Heart right ventricle (tissue), 16 donors: ENCODE results near the gene PDE4D. TPM values are rescaled to one million over a fixed set of nuclear protein-coding genes. Genes with fewer than 3 reads are reported as not detected.

Experiments used
- ATAC-seq, 8 donors: fragments of 200-7000 bp; cut with Tn5 transposase; one replicate each; pipeline ENCODE4 v1.9.1; 2020; ENCODE audit warnings: mild to moderate bottlenecking in 8 of 8, moderate library complexity in 8 of 8, moderate number of reproducible peaks in 1 of 8
- DNase-seq, 2 donors: peaks; one replicate each; pipeline ENCODE4 v3.0.0-alpha.2; 2020
- H3K27ac ChIP-seq, 10 donors: fragments of 200-600 bp; sonication (generic) in 2 of 10; one replicate each; pipeline versions ENCODE4 v1.5.0 to v1.8.0; 2020 to 2022; ENCODE audit warnings: mild to moderate bottlenecking in 3 of 10
- H3K27me3 ChIP-seq, 7 donors: fragments of 200-600 bp; one replicate each; pipeline ENCODE4 v1.8.0; 2021 to 2022; ENCODE audit warnings: mild to moderate bottlenecking in 2 of 7
- H3K36me3 ChIP-seq, 9 donors: fragments of 200-600 bp; sonication (generic) in 1 of 9; one replicate each; pipeline versions ENCODE4 v1.5.0 to v1.8.0; 2020 to 2022; ENCODE audit warnings: mild to moderate bottlenecking in 2 of 9
- H3K4me1 ChIP-seq, 9 donors: fragments of 200-600 bp; sonication (generic) in 1 of 9; one replicate each; pipeline versions ENCODE4 v1.5.0 to v1.8.0; 2020 to 2022; ENCODE audit warnings: mild to moderate bottlenecking in 4 of 9
- H3K4me3 ChIP-seq, 10 donors: fragments of 200-600 bp; sonication (generic) in 2 of 10; one replicate each; pipeline versions ENCODE4 v1.5.0 to v1.8.0; 2020 to 2022; ENCODE audit warnings: mild to moderate bottlenecking in 7 of 10, moderate library complexity in 2 of 10
- H3K9me3 ChIP-seq, 11 donors: fragments of 200-600 bp in 10 of 11; sonication (generic) in 2 of 11; one replicate each; pipeline versions ENCODE4 v1.5.0 to v1.8.0; 2013 to 2022; ENCODE audit warnings: mild to moderate bottlenecking in 2 of 11, control low read depth in 1 of 11, moderate library complexity in 1 of 11
- WGBS, 2 donors: extraction: QIAGEN DNeasy Blood & Tissue Kit; methylation state at CpG; one replicate each; pipeline ENCODE4 v1.1.7; 2013; ENCODE audit warnings: inconsistent platforms in 1 of 2; 5-methylcytosine and 5-hydroxymethylcytosine counted together
- intact Hi-C, 10 donors: fragments of 100-400 bp; cut with DNase I; formaldehyde crosslinking; loops; one replicate each; pipeline versions ENCODE4 v1.11.1 to v1.14.2; 2022
- polyA plus RNA-seq, 2 donors: library from polyadenylated mRNA; stranded (reverse); fragments of 200-250 nt; gene quantifications; one replicate each; pipeline ENCODE4 v1.2.3, GENCODE V29; 2013
- total RNA-seq, 10 donors: library from RNA; stranded (reverse); fragmentation: NEBNext Ultra II Directional in 3 of 10; extraction: Animal tissue kit (Norgen Biotek cat#: 25700) in 3 of 10; gene quantifications; one replicate each; pipeline versions ENCODE4 v1.2.1 to v1.2.4, GENCODE V29; 2021 to 2023
- TF ChIP-seq, protein P1 (sequence below), 9 donors: fragments of 200-600 bp; sonication (generic) in 2 of 9; IDR thresholded peaks; one replicate each; pipeline versions ENCODE4 v1.5.0 to v1.8.0; 2021 to 2022; ENCODE audit warnings: antibody characterized with exemption in 9 of 9, mild to moderate bottlenecking in 5 of 9, moderate library complexity in 1 of 9
- donor health status: Arrhythmogenic right ventricular cardiomyopathy.
- donor health status: ischemic (EF 13 %, LVEDD 7.1; RV severe dilation, severe dysfunction).
- donor health status: healthy with polysubstance abuse.
- donor health status: DM: no; HTN: yes; CAD: no.
- donor health status: DM: no; HTN: no; CAD: no.
- donor health status: ischemic (EF 25% LVEDD 6.9; RV normal size, moderate dysfunction).
- donor health status: ischemic (EF 25% LVEDD 5.7; RV mildly dilated, moderate dysfunction).
- donor health status: healthy.
- donor health status: DM: yes; HTN: yes; CAD: no.
- donor health status: Ischemic cardiomyopathy.
- donor health status: ischemic (EF 35%, LVEDD 5.7; RV mildly dilated, moderate dysfunction).
- donor health status: nonischemic (EF 11% LVEDD 7.7; RV severe dilation, severe dysfunction).
- donor health status: DM: yes; HTN: yes; CAD: no.
- donor health status: PGD.
- donor health status: ischemic (EF 29% LVEDD 5.4; RV normal size, mild dysfunction).
- donor health status: nonischemic (EF 23%, LVEDD 6.1; RV moderate dilation, normal function).

Gene PDE4D
- total and polyA plus RNA-seq, 12 donors: 5.8 to 83.2 (median 39.5) TPM

DNA sequence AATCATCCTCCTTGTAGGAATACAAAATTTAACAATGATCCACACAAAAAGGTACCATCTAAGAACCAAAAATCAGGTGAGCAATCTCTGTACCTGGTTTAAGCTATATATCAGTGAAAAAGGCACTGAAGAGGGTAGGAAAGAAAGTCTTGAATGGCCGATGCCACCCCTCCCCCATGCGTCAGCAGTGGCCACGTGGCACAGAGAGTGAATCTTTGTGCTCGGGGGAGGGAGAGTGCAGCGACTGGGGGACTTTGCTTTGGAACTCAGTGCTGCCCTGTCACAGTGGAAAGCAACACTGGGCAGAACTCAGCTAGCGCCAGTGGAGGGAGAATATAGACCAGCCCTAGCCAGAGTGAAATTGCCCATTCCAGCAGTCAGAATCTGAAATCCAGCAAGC, 28.3 kb upstream of the PDE4D start:
- ATAC-seq: no peak
- intact Hi-C loops: loop anchor here in 1 of 10 donors (10.0 kb wide), 1 partner anchor 107 kb away; no protein-coding TSS in a partner anchor

DNA sequence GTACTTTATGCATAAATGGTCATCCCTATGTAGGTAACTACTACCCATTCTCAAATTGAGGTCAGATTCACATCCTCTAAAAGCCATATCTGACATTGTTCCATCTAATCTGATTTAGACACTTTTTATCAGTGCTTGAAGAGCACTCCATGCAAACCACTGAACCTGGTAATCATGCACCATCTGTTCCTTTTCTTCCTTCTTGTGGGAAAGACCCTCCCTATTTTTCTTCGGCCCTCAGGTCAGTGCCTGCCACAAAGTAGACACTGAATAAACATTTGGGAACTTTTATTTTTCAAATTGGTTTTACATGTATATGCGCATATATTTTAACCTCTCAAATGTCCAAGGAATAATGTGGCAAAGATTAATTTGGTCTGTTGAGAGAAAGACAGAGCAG, 26.0 kb upstream of the PDE4D start:
- ATAC-seq (no peak), DNase-seq (no peak)
- no peak overlapping the region for H3K27ac ChIP-seq
- H3K27me3 ChIP-seq: peaks cover 0 to 4% (median 0%) of the 10 kb centered on the region in 7 donors
- TF ChIP-seq, protein P1, sequence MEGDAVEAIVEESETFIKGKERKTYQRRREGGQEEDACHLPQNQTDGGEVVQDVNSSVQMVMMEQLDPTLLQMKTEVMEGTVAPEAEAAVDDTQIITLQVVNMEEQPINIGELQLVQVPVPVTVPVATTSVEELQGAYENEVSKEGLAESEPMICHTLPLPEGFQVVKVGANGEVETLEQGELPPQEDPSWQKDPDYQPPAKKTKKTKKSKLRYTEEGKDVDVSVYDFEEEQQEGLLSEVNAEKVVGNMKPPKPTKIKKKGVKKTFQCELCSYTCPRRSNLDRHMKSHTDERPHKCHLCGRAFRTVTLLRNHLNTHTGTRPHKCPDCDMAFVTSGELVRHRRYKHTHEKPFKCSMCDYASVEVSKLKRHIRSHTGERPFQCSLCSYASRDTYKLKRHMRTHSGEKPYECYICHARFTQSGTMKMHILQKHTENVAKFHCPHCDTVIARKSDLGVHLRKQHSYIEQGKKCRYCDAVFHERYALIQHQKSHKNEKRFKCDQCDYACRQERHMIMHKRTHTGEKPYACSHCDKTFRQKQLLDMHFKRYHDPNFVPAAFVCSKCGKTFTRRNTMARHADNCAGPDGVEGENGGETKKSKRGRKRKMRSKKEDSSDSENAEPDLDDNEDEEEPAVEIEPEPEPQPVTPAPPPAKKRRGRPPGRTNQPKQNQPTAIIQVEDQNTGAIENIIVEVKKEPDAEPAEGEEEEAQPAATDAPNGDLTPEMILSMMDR (IDR thresholded peaks at IDR 0.05): no peak
- intact Hi-C loops: no loop called here
- no peaks in the 10 kb centered on the region for H3K4me1 ChIP-seq
- no peaks in the 10 kb centered on the region for H3K36me3 ChIP-seq
- no peak overlapping the region for H3K4me3 ChIP-seq
- no peaks in the 10 kb centered on the region for H3K9me3 ChIP-seq
- WGBS, 2 donors: 80 to 87% methylated on average over 2 of the region's 2 CpGs

More for the DNA sequence above, 28.3 kb upstream of the PDE4D start:
- Histone ChIP-seq H3K27ac (no peak overlapping the region), H3K36me3 (no peaks in the 10 kb centered on the region), H3K27me3 (peaks cover 0 to 4% (median 0%) of the 10 kb centered on the region in 7 donors), H3K9me3 (no peaks in the 10 kb centered on the region), H3K4me1 (no peaks in the 10 kb centered on the region), H3K4me3 (no peak overlapping the region)
- TF ChIP-seq, protein P1 (IDR thresholded peaks at IDR 0.05): no peak
- no peak for DNase-seq
- WGBS, 2 donors: 70 to 73% methylated on average over 6 of the region's 6 CpGs

GRCh38 chr5:59917121-59917520, 23.6 kb upstream of the PDE4D start:
- no peak for ATAC-seq
- Histone ChIP-seq H3K4me1 (no peaks in the 10 kb centered on the region), H3K27me3 (no peaks in the 10 kb centered on the region), H3K36me3 (no peaks in the 10 kb centered on the region), H3K27ac (no peak overlapping the region), H3K9me3 (no peaks in the 10 kb centered on the region), H3K4me3 (no peak overlapping the region)
- no peak for DNase-seq
- intact Hi-C loops: no loop called here
- WGBS, 2 donors: 77 to 83% methylated on average over 2 of the region's 2 CpGs
- TF ChIP-seq, protein P1 (IDR thresholded peaks at IDR 0.05): no peak

DNA sequence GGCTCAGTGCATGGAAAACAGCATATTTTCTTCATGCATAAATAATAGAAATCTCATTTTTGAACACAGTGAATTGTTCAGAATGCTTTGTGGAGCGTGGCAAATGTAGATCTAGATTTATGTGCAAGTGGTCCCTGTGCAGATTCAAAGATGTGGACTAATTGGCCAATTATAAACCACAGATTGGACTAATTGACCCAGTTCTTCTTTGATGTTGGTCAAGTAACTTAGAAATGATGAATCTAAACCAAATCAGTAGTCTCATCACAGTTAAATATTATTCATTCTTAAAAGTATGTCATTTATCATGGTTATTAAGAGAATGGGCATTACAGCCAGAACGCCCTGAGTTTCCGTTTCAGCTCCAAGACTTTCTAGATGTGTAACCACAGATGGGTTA, 11.7 kb upstream of the PDE4D start:
- 77 to 79% methylated on average over 3 of the region's 3 CpGs for WGBS, 2 donors
- ATAC-seq: no peak
- no peak overlapping the region for H3K4me3 ChIP-seq
- no peaks in the 10 kb centered on the region for H3K9me3 ChIP-seq
- no peaks in the 10 kb centered on the region for H3K36me3 ChIP-seq
- H3K27ac ChIP-seq: no peak overlapping the region
- DNase-seq: no peak
- intact Hi-C loops: no loop called here
- H3K27me3 ChIP-seq: no peaks in the 10 kb centered on the region
- TF ChIP-seq, protein P1 (IDR thresholded peaks at IDR 0.05): no peak
- no peaks in the 10 kb centered on the region for H3K4me1 ChIP-seq
